IPS-18c (cell line): ENCODE data around the gene PHLDA2.
"Not testable (repeated sequence)": the region's sequence is repeated elsewhere in the genome, so short reads cannot be mapped to it uniquely, and the experiment has no call there.

Source experiments
- H3K4me3 ChIP-seq: 2 replicates; pipeline ENCODE4 v1.7.0; 2013; ENCODE audit warnings: low read depth, mild to moderate bottlenecking, low read length, moderate library complexity; ENCODE audit not compliant: insufficient read depth
- H3K9me3 ChIP-seq: one replicate; pipeline ENCODE4 v1.6.1; 2013; ENCODE audit warnings: mild to moderate bottlenecking, low read length, moderate library complexity; ENCODE audit not compliant: control insufficient read depth, insufficient read depth

The PHLDA2 gene

DNA sequence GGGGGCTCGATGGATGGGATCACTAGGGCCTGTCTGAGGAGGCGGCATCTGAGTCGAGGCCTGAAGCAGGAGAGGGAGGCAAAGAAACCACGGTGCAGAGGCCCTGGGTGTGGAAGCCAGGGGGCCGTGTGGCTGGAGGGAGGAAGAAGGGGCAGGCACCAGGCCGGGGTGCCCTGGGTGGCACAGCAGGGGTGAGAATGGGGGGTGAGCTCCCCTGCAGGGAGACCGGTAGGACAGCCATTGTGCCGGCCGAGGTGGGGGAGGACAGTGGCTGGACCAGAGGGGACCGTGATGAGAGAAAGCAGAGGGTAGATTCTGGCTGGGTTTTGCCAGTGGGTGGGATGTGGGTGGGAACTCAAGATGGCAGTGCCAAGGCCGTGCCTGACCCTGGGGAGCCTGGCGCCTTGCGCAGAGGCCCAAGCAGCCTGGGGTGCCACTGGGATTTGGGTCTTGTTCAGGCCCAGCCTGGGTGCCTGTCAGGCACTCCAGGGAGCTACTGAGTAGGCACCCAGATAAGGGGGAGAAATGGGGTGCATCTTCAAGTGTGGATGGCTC, 18.7 kb downstream of the PHLDA2 start:
- no peaks in the 10 kb centered on the region for H3K9me3 ChIP-seq
- no peak overlapping the region for H3K4me3 ChIP-seq

DNA sequence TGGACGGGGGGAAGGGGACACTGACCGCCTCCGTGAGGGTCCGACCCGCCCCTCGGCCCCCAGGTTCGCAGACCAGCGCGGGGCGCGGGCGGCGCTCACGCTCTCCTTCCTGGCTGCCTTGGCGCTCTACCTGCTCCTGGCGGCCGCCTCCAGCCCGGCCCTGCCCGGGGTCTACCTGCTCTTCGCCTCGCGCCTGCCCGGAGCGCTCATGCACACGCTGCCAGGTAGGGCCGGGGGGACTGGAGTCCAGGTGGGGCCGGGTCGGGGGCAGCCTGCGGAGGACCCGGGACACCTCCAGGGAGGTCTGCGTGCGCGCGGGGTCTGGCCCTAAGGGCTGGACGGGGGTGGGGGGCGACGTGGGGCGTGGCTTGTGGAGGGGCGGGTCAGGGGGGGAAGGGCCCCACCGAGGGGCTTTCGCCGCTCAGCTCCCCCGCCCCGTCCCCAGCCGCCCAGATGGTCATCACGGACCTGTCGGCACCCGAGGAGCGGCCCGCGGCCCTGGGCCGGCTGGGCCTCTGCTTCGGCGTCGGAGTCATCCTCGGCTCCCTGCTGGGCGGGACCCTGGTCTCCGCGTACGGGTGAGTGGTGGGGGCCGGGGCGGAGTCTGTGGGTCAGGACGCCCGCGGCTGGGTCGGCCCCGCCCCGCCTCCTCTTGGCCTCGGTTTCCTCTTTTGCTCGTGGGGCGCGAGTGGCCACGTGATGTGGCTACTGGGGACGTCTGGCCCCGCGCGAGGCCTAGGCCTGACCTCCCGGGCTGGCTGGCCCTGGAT, 19.9 kb downstream of the PHLDA2 start:
- H3K4me3 ChIP-seq, result no peak overlapping the region
- H3K9me3 ChIP-seq, result peaks cover 2% of the 10 kb centered on the region

DNA sequence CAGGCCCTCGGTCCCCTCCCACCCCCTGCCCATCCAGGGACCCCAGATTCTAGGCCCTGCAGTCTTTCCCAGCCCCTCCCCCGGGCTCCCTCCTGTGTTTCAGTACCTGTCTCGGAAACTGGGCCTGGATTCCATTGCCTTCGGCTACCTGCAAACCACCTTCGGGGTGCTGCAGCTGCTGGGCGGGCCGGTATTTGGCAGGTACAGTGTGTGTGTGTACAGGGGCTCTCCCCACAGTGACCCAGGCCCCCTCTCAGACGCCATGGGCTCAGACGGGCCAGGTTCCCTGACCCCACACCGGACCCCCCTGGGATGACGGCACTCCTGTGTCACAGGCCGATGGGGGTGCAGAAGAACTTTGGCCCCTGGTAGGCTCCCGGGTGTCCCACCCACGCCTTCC, 21.1 kb downstream of the PHLDA2 start:
- no peak overlapping the region for H3K4me3 ChIP-seq

DNA sequence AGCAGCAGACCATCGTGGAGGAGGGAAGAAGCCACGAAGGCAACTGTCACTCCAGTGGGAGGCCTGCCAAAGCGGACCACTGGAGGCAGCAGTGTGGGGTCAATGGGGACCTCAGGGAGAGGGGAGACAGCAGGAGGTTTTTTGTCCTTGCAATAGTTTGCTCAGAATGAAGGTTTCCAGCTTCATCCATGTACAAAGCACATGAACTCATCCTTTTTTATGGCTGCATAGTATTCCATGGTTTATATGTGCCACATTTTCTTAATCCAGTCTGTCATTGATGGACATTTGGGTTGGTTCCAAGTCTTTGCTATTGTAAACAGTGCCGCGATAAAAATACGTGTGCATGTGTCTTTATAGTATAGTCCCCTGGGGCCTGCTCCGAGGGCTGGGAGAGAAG, 23.9 kb downstream of the PHLDA2 start:
- not testable (repeated sequence) for H3K9me3 ChIP-seq, H3K4me3 ChIP-seq

More for the DNA sequence above, 21.1 kb downstream of the PHLDA2 start:
- H3K9me3 ChIP-seq, result peaks cover 2% of the 10 kb centered on the region

DNA sequence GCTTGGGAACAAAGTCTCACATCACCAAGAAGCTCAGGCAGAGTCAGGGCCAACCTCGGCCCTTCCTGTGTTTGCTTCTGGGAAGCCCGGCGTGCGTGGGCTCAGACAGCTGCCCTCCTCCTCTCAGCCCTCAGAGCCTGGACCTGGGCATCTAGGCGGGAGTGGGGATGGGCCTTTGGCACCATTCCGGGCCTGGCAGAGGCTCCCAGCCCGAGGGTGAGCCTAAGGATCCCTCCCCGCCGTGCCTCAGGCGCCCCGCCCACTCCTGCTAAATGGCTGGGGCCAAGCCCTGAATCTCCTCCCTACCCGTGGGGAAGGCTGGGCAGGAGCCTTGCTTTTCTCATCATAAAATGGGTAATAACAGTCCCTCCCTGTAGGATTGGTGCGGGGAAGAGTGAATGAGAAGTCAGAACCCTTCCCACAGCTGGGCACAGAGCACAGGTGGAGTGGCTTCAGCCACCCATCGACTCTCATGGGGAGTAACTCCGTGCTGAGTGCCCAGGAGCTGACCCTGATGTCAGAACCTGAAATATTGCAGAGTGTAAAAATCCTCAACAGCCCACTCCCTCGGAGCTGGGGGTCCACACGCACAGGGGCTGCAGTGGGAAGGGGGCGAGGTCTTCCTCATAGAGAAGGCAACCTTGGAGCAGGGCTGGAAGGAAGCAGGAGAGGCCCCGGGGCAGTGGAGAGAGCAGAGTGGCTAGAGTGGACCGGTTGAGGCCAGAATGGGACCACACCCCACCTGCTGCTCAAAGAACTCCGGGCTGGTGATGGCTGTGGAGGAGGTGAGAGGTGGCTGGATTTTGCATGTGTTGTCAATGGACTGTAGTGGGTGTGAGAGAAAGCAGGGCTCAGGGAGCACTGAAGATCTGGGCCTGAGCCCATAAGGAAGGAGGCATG, 24.8 kb downstream of the PHLDA2 start:
- Histone ChIP-seq H3K4me3 (no peak overlapping the region), H3K9me3 (peaks cover 2% of the 10 kb centered on the region)

DNA sequence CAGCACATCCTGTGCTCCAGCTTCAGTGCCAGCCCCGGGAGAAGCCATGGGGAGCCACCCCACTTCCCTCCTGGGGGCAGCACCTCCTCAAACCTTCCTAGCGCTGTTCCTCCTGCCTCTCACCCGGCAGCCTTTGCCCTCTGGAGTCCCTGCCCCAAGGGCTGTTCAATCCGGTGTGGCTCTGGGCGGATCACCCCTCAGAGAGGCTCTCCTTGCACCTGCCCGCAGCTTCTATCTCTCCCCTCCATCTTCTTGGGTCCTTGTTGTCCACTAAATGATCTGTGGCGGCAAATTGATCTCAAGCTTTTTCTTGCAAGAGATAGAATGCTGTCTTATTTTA, 25.6 kb downstream of the PHLDA2 start:
- Histone ChIP-seq H3K9me3 (peaks cover 2% of the 10 kb centered on the region), H3K4me3 (no peak overlapping the region)

DNA sequence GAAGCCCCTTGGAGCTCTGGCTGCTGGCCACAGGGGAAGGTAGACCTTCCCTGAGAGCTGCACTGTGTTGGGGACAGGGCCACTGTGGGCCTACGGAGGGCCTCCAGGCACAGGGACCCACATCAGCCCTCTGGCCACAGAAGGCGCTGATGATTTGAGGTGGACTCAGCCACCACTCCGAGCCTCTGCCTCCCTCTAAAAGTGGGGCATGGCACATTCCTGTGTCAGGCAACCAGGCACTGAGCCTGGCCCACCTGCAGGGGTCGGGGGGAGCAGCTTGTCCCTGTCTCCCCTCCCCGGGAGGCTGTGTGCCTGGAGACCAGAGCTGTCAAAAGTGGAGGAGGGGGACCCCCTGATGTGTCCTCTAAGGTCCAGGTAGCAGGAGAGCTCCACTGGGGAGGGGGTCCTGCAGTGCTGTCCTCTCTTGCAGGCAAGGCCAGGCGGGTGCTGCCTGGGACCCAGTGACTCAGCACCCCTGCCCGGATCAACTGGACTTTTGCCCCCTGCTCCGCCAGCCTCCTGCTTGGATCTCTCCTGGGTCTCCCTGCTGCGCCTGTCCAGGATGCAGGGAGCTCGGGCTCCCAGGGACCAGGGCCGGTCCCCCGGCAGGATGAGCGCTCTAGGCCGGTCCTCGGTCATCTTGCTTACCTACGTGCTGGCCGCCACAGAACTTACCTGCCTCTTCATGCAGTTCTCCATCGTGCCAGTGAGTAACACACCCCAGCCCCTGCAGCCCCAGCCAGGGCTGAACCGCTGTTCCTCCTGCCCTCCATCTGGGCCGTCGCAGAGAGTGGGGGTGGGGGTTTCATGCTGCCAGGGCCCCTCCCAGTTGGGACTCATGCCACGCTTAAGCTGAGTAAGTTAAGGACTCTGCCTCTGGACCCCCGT, 26.2 kb downstream of the PHLDA2 start:
- H3K4me3 ChIP-seq, result peak overlapping the region; percentile 71
- peaks cover 2% of the 10 kb centered on the region for H3K9me3 ChIP-seq

DNA sequence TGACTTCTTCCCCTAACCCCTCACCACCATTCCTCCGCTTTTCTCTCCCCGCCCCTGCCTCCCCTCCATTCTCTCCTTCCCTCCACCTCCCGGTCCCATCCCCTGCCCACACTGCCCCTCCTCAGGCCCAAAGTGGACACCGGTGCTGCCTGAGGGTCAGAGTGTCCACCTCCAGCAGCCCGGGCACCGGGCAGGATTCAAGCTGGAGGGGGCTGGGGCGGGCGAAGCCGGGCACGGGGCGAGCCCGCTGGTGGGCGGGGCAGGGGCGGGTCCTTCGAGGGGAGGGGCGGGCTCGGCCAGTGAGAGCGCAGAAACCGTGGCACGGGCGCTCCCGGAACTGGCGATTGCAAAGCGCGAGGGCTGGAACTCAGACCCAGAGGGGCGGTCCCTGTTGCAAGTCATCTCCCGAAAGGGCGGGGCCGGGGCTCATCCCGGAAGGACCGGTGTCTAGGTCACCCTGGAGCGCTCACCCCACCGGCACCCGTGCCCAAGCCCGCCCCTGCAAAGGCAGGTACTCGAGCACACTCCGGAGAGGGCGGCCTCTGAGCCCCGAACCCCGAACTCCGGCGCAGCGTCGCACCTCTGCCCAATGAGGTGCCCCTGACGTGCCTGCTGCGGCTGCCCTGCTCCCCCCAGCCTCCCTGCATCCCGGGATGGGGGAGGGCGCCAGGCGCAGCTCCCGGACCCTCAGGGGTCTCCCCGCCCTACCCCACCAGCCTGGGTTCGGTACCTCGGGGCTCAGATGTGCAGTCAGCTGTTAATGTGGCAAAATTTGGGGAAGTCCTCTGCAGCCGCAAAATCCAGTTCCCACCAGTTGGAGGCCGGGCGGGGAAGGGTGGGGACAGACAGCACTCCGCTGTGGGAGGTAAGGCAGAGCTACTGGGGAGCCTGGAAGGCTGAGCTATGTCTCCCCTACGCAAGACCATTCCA, 27.1 kb downstream of the PHLDA2 start:
- Histone ChIP-seq H3K9me3 (peaks cover 2% of the 10 kb centered on the region), H3K4me3 (peak overlapping the region; percentile 71)

DNA sequence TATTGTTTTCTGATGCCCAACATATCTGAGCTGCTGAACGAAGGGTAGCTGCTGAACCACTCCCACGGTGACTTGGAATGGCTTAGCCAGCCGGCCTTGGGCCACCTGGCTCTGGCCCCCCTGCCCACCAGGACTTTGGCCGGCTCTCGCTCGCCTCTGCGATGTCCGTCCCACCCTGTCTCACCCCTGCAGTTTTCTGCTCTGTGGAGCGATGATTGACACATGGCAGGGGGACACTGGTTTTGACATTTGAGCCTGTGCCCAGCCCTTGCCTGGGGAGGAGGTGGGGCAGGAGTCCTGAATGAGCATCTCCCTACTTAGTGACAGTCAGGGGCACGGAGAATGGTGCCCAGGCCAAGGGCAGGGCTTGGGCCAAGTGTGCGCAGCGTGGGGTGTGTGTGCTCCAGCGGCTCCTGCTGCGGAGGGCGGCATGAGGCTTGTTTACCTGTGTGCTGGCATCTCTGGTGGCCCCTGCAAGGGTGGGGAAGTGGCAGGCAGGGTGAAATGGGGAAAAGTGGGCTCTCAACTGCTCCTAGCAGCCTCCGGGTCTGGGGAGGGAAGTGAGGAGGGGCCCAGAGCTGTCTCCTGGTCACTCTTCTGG, 27.9 kb downstream of the PHLDA2 start:
- Histone ChIP-seq H3K4me3 (peak overlapping the region; percentile 71; the same call in 1 of the 2 replicates), H3K9me3 (peaks cover 2% of the 10 kb centered on the region)

DNA sequence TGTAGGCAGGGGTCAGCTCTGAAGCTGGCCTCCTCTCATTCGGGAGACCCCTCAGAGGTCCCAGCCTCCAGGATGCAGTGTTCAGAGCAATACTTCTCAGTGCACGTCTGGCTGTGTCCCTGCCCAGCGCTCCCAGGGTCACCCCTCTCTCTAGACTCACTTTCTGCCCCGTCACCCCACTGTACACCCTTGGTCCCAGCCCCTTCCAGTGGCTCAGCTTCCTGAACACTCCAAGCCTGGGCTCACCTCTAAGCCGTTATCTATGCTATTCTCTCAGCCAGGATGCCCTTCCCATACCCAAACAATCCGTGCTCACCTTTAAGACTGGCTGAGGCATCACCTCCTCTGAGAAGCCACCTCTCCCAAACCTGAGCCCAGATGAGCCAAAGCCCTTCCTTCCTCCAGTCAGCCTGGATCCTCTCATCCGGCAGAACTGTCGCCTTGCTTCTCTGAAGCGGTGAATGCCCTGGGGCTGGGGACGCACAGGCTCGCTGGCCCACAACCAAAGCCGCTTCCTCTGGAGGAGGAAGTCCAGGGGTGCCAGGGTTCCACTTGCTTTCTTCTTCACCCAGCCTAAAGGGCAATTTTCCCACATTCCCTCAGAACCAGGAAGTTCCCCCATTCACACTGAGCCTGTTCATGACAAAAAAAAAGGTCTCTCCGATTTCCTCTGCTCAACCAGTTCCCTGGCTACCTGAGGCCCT, 30.0 kb downstream of the PHLDA2 start:
- Histone ChIP-seq H3K9me3 (no peaks in the 10 kb centered on the region), H3K4me3 (no peak overlapping the region)

DNA sequence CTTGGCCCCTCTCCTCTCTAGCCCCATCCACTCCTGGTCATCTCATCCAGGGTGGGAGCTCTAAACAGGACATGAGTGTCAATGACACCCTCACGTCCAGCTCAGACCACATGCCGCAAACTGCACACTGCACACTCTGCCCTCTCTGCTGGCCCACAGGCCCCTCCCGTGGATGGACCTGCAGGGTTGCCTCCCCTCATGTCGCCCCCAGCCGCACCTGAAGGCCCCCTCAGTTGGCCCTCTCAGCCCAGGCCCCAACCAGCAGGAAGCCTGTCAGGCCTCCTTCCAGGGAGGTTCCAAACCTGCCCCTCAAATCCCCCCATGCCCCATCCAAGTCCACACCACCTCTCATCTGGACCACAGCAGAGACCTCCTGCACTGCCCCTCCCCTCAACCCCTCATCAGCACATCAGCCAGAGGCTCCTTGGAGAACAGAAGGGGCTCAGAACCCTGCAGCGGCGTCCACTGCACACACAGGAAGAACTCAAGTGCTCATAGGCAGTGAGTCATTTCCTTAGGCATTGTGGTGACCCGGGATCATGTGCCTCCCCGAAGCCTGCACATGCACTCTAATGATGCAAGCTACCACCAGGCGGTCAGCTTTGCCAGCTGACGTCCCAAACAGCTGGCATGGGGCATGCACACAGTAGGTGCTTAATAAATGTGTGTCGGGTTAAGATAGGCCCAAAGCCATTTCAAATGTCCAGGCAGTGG, 30.7 kb downstream of the PHLDA2 start:
- no peak overlapping the region for H3K4me3 ChIP-seq
- H3K9me3 ChIP-seq, result peaks cover 3% of the 10 kb centered on the region

DNA sequence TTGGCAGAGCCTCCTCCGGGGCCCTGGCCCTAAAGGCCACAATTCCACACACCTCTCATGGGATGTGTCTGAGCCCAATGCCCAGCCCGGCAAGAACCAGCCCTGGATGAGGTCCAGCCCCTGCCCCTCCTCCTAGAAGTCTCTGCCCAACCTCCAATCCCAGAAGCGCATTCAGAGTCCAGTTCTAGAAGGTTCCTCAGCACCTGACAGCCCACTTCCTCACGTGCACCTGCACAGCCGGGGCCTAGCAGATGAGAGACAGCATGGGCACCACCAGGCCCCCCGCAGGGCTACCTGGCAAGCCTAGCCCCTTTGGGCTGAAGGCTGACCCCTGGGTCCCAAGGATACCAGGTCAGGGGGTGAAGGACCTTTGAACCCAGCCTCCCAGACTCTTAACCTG, 32.2 kb downstream of the PHLDA2 start:
- peaks cover 3% of the 10 kb centered on the region for H3K9me3 ChIP-seq
- H3K4me3 ChIP-seq, result no peak overlapping the region

DNA sequence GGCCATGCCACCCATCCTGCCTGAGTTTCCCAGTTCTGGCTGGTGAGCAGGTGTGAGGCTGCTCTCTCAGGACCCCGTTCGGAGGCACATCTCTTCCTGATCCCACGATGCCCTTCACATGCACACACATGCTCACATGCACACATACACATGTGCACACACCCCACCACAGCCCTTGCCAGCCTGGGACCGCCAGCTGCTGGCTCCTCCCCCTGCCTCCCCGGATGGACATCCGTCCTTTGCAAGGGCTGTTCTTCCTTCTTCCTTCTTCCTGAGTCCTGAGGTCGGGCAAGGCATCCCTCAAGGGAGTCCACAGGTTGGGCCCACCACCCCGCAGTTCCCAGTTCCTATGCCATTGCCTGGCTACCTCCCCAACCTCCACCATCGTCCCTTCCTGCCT, 33.2 kb downstream of the PHLDA2 start:
- Histone ChIP-seq H3K9me3 (peaks cover 5% of the 10 kb centered on the region), H3K4me3 (no peak overlapping the region; the same call in 1 of the 2 replicates)

DNA sequence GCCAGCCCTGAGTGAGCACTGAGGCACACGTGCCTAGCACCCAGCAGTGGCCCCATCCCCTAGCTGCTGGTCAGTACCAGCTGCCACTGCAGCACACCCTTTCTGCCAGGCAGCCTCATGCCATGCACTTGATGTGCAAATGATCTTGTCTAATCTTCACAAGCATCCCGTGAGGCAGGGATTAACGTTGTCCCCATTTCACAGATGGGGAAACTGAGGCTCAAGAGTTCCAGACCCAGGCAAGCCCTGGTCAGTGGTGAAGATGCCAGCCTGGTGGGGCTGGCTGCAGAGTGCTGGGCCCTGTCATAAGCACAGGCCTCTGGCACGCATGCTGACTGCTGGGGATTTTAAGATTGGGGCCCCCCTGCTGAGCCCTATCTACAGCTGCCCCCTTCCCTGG, 35.3 kb downstream of the PHLDA2 start:
- Histone ChIP-seq H3K9me3 (peaks cover 5% of the 10 kb centered on the region), H3K4me3 (no peak overlapping the region)
